Measurements from ENCODE around the gene SIRT7. TPM values are rescaled to one million over a fixed set of nuclear protein-coding genes. Genes with fewer than 3 reads are reported as not detected.

SIRT7 gene
- total RNA-seq, 1 donor from 2014 or later: 30.4 TPM

DNA sequence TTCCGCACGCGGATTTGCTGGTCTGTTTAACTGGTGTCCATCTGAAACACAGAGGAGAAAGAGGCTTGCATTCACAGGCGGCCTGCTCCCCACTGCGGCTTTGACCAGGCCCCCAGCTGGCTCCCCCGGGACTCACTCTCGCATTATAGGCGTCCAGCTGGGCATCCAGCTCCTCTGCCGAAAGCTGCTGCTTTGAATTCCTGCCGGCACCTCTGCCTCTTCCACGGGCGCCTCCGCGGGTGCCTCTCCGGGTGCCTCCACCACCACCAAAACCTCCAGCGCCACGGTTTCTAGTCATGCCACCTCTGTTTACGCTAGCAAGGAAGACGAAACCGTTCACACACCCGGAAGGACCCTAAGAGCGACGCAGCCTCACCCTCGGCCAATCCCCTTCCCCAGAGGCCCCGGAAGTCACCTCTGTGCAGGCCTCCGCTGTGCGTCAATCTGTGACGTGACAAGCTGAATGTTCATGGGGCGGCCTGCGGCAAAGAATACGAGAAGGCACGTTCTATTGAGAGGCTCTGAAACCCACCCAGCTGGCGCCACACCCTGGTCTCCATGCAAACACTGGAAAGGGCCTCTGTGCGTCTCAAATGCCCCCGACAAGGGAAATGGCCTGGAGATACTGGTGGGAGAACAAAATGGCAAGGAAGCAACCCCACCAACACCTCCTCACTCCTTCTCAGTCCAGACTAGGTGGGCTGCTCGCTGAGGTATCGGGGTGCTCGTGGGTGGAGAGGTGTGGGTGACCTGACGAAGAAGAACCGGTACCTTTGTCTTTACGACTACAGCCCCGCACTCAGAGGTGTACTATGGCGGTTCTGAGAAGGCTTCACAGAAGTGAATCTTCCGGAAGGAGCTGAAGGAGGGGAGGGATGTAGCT, 29.6 kb downstream of the SIRT7 start:
- DNase-seq (ENCODE audit: low spot score): no peak

DNA sequence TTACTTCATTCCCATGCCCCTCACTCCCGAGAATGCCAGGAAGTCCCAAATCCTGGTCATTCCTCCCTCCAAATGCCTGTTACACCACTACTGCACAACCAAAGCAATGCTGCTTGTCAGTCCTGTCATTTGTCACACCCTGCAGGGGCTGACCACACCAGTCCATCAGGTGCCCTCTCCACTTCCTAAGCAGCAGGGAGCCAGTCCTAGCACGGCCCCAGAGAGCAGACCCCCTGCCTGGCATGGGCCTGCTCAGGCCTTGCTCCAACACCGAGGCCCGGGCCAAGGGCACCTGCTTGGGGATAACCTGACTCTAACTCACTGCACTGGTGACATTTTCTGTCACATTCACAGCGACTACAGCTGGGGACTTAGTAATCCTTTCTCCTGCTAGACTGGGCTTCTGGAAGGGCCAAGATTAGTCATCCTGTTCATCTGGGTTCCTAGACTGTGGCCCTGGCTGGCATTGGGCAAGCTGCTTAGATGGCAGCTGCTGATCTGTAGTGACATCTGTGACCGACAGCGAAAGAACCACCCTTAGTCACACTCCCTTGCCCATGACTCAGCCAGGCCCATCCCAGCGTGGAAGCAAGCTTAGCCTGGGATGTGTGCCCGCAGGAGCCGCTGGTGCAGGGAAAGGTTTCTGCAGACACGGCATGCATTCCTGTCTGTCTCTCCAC, 32.0 kb downstream of the SIRT7 start:
- DNase-seq (ENCODE audit: low spot score): peak; percentile 72

DNA sequence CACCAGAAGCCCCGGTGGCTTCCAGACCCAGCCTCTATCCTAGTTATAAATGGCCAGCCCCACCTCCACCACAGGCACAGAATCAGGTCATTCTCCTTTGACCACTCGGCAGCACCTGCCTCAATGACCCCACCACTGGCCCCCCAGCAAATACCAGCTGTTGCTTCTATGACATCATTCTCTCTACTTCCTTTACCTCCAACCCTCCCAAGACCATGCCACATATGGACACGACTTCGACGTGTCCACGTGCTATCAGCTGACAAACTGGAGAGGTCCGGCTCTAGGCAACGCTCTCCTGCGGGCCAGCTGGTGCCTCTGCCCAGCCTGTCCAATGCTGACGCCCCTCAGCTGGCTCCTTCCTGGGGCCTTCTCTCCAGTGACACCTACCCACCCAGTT, 32.5 kb downstream of the SIRT7 start:
- DNase-seq (ENCODE audit: low spot score): no peak

DNA sequence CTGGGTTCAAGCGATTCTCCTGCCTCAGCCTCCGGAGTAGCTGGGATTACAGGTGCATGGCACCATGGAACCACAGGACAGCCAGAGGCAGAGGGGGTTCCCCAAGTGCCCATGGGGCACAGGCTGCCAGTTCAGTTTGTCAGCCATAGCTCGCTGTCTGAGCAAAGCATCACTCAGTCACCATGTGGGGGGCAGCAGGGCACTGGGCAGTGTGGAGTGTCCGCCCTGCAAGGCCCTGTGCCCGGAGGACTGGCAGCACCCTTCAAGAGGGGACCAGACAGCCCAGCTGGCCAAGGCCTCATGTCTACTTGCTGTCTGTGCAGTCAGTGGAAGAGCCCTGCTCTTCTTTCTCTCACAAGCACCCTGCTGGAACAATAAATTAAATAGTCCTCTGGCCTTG, 33.0 kb downstream of the SIRT7 start:
- DNase-seq (ENCODE audit: low spot score): no peak

DNA sequence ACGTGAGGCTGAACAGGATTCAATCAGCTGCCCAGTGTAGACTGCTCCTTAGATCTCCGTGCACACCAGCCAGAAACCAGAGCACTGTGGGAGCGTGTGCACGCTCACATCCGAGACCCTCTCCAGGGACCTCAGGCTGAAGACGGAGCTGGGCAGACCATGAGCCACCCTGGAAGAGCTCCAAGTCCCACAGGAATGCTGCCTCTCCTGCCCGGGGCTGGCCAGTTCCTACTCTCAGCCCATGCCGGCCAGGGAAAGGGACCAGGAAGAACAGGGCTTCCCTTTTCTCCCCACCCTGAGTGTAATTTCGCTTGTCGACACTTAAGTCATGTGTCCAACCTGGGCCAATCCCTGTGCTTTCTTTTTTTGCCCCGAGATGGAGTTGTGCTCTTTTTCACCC, 33.5 kb downstream of the SIRT7 start:
- no peak for DNase-seq (ENCODE audit: low spot score)

DNA sequence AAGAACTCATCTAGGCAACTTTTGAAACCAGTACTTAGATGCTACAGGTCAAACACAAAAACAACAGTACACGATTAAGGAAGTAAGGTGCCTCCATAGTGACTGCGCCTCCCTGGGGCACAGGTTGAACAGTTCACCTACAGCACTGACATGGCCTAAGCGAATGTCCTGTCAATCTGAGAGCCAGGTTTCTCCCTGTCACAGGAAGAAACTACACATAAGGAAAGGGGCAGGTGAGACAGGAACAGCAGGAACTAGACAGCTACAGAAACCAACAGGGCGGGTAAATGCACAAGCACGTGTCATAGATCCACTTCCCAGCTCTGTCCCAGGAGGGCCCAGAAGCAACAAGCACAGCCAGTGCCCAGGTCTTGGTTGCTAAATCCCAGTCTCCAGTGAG, 38.9 kb downstream of the SIRT7 start:
- no peak for DNase-seq (ENCODE audit: low spot score)

DNA sequence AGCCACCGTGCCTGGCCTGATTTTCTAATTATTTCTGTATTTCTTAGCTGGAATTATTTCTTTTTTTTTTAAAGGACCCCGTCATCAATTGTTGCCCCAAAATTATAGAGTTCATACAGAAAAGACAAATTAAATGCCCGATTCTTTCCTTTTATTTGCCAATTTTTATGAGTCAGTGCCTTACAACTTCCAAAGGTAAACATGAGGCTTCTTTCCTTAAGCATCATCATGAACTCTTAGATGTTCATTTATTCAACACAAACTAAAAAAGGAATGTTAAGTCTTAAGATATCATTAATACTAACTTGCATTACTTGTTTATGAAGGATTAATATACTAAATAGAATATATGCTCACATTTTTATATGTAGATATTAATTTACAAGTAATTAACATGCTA, 39.7 kb downstream of the SIRT7 start:
- DNase-seq (ENCODE audit: low spot score): no peak

DNA sequence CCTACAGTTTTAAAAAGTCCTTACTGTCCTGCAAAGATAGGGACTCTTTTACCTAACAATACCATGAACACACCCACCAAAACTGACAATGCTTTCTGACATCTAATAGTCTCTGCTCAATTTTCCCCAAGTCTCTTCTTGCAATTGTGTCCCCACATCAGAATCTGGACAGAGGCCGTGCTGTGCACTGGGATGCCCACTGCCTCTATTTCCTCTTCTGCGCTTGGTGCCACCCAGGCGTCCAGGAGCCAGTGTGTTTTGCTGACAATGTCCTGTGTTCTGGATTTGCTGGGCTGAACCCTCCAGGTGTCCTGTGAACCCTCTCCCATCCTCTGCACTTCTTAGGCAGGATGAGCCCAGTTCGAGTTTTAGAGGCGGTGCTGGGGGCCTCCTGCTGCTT, 40.4 kb downstream of the SIRT7 start:
- no peak for DNase-seq (ENCODE audit: low spot score)

DNA sequence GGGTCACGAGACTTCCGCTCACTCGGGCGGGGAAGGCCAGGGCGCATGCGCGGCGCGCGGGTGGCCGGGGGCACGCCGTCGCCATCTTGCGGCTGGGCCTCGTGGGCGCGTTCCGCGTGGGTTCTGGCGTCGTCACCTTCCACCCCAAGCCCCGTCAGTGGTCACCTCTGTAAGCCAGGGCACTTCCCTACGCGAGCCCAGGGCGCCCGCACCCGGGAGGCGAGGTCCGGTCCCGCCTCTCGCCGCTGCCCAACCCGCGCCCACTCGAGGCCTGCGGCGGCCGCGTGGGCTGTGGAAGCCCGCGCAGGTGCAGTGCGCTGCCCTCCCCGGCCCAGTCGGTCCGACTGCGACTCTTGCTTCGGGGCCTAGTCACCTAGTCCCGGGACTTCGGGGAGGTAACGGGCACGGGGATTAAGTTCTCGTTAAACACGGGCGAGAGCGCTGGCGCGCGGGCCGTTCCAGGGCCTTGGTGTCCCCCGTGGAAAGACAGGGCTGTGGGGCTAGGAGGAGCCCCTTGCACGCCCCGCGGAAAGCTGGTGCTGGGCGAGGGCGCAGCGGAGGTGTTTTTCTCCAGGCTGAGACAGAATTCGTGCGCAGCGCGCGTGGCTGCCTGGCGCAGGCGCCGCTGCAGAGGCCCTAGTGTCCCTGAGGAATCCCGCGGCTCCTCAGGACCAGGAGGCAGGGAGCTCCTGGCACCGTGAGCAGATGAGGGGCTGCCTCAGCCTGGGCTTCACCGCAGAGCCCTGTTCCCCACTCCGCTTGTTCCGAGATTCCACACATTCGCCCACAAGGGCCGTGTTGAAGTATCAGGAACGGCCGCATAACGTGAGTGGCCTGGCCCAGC, 46.4 kb downstream of the SIRT7 start:
- DNase-seq (ENCODE audit: low spot score): peak; percentile 96

DNA sequence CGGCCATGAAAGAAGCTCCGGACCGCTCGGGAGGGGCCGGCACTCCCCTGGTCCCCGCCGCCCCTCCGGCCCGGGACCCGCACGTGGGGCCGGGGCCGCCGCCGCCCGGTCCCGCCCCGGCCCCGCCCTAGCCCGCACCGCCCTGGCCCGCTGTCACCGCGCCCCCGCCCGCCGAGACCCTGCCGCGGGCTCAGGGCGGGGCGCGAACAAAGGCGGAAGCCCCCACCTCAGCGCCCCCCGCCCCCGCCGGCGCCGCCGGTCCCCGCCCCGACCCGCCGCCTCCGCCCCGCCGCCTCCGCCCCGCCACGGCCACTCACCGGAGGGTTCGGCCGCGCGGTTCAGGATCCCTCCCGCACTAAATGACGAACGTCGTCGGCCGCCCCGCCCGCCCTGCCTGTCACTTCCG, 47.0 kb downstream of the SIRT7 start, which contains the start of gene ARHGDIA:
ARHGDIA (minus strand) TSS at position 357 of the 406 bp plus-strand sequence. CDS start 1,407 bp downstream, outside the sequence.
- DNase-seq (ENCODE audit: low spot score): no peak

DNA sequence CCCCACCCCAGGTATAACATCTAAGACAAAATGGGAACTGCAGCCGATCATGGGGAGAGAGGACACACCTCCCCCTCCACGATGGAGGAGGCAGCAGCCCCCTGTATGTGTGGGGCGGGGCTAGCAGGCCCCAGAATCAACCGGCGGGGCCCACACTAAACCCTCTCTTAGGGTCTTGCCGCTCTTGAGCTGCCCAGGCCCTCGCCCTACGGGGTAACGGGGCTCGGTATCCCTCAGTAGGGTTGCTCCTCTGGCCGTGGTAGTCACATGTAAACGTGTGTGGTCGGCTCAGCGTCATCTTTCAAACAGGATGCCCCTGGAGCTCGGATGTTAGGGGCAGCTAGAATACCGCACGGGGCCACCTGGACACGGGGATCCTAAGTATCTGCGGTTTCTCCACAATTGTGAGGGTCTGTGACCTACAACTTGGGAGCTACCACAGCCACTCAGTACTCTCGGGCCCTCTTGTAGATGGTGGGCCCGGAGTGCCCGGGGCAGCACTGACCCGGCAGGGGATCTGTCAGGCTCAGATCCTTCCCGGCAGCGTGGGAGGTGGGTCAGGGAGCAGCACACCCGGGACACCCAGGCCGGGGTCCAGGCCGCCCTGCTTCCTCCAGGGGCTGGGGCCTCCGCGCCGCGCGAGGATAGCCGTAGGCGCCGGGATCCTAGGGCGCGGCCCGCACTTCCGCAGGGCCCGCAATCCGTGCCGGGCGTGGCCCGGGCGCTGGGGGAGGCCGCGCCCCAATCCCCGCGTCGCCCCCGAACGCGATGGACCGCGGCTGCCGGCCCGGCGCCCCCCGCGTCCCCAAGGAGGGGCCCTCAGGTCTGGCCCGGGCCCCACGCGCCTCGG, 47.6 kb downstream of the SIRT7 start:
- DNase-seq (ENCODE audit: low spot score): no peak

DNA sequence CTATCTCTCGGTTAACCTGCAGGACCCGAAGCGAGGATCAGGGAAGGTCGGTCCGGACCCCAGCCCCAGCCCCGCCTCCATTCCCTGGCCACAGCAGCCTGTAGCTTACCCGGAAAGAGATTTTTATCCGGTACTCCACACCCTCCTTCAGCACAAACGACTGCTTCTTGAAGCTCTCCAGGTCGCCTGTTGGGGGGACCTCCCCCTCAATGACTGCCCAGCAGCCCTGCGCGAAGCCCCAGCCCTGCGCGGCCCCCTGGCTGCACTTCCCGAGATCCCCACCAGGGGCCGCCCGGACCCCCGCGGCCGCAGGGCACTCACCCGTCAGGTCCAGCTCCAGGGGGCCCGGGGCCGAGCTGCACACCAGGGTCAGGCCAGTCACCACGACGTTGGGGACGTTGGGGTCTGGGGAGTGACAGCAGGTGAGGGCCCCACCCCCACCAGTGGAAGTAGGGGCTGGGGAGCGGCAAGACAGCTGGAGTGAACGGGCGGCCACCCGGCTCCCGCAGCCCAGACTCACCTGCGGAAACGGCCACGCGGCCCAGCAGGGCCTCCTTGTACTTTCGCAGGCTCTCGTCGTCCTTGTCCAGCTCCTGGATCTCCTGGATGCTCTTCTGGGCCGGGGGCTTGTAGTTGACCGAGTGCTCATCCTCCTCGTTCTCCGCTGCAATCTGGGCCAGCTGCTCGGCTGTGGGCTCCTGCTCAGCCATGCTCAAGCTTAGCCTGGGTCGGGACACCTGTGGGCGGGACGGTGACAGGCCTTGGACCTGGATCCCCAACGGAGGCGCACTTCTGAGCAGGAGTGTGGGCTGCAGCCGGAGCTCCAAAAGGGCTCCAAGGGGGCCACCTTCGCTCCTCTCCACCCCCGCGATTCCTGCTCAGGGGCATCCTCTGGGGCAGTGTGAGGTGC, 48.5 kb downstream of the SIRT7 start:
- no peak for DNase-seq (ENCODE audit: low spot score)

DNA sequence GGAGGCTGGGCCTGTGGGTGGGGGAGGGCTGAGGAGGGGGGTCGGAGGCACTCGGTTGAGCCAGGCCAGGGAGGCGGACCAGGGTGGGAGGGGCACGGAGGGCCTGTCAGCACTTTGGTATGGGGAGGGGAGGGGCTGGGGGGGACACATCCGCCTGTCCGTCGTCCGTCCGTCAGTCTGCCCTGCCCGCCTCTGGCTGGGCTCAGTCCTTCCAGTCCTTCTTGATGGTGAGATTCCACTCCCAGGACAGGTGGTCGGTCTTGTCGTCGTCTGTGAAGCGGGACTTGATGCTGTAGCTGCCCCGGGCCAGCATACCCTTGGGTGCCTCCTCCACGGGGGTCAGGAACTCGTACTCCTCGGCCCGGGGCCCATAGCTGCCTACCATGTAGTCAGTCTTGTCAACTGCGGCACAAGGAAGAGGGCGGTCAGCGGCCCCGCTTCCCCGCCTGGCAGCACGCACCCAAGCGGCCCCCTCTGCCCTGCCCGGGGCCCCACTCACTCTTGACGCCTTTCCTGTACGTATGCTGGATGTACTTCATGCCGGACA, 49.2 kb downstream of the SIRT7 start:
- no peak for DNase-seq (ENCODE audit: low spot score)

DNA sequence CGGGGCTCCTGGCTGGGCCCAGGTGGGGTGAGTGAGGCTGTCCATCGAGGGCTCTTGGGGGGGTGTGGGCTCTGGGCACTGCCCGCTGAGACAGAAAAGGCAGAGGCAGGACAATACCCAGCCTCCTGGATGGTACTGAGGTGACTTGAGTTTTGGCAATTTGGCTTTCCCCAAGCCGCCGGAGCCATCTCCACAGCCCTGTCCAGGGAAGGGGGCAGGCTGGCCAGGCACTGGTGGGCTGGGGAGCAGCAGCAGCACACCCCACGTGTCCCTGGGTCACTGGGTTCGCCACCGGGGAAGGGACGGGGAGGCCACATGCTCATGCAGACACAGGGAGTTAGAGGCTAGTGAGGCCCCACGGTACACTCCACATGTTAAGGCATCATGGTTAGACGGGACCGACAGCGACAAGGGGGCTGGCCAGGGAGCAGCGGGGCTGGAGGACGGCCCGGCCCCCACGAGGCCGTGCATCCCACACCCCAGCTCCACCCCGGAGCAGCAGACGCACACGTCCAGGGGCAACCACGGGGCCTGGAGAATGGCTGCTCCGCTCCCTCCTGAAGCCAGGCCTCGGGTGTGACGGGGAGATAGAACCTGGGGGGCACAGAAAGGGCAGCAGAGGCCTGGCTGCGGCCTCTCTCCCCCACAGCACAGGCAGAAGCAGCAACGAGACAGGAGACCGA, 49.8 kb downstream of the SIRT7 start:
- no peak for DNase-seq (ENCODE audit: low spot score)

DNA sequence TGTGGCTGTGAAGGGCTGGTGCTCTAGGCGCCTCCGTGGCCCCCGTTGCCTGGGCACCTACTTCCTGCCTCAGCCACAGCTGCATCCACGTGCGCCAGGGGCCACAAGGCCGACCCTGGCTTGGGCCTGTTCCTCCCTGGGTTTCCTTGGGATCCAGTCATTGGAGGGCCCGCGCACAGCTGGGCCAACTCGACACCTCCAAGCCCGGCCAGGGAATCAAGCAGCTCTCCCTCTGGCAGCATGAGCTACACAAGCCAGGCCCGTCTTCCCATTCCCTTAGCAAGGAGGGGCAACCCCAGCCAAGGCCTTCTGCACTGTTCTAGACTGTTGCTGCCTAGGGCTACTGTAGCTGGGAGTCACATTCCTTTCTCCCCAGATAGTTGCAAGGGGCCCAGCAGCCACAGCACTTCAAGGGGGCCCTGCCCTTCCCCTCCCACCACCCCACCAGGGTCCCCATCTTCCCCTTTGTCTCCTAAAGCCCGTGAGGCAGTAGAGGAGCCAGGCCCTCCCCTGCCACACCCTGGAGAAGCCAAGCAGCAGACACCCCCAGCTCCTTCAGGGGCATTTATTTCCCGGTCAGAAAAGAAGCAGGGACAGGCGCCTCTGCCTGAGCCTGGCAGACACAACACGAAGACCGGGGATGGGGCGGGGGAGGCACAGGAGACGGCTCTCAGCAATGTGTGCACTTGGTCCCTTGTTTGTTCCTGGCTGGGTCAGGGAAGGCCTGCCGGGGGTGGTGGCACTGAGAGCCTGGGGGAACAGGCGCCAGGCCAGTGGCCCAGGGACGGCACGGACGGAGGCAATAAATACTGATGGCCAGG, 50.6 kb downstream of the SIRT7 start:
- DNase-seq (ENCODE audit: low spot score): no peak

DNA sequence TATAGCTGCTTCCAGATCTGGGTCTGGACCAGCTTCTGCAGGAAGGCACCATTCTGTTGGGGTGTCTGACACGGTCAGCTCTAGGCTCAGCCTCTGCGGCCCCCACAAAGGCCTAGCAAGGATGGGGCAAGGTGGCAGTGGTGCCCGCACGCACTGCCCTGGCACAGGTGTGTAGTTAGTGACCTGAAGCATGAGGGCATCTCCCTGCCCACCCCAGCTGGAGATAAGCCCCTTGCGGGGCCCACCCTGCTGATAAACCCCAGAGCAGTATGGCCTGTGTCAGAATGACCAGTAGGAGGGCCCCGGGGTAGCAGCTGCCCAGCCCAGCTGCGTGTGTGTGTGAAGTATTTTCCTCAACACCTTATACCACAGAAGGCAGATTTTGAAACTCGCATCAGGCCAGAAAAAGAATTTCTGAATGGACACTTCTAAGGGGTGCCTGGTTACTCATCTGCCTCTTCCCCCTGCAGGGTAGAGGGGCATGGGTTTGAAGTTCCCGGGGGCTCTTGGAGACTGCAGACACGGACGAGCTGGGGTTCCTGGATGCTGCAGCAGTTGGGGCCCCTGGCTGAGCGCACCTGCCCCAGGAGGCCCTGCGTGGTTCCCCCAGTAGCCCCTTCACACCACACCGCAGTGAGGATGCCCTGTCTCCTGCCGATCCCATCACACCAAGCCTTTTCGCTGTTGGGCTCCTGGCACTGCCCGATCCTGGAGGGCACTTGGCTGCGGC, 51.4 kb downstream of the SIRT7 start:
- no peak for DNase-seq (ENCODE audit: low spot score)

DNA sequence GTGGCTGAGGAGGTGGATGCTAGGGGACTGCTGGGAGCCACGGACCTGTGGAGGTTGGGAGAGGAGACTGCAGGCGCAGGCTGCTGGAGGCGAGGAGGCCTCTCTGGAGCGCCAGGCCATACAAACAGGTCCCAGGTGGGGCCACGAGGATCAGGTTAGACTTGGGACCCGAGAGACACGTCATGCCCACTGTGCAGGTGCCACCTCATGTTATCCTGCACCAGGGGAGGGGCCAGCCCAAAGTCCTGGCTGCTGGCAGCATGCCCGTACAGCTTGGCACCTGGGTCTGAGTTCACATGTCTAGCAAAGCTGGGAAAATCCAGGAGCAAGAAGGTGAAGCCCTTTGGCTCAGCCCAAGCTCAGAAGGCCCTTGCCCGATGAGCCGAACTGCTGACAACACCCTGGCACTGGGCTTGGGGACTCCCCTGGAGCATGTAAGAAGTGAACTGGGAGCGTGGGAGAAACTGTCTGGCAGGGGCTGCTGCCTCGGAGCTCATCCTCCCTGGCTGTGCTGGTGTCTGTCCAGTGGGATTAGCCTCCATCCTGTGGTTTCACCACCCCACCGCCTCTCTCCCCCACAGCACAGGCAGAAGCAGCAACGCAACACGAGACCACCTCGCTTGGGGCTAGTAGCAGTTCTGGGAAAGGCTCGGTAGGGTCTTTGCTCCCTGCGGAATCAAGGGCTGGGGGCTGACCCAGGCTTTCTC, 52.1 kb downstream of the SIRT7 start:
- no peak for DNase-seq (ENCODE audit: low spot score)
